DMS114 treated with DMSO at 0.1 percent for 48 hours (cell line): ENCODE results near the gene HOXA2.

Experiments used
- DNase-seq: peaks from one replicate; lab custom pipeline; 2025; ENCODE audit not compliant: unreplicated experiment; lab: John Stamatoyannopoulos, UW

The HOXA2 gene

GRCh38 chr7:27126596-27127327 is 24.3 kb upstream of the HOXA2 start:
- DNase-seq, result no peak

- no peak for DNase-seq
These were observed 23.5 kb upstream of the HOXA2 start for GRCh38 chr7:27125986-27126394.

GRCh38 chr7:27124902-27125689 is 22.6 kb upstream of the HOXA2 start:
- DNase-seq, result no peak

- DNase-seq, result no peak
These were observed 21.8 kb upstream of the HOXA2 start for GRCh38 chr7:27124096-27124901.

- DNase-seq, result no peak
These were observed 21.1 kb upstream of the HOXA2 start for GRCh38 chr7:27123477-27124053.

- DNase-seq, result no peak
These were observed 20.6 kb upstream of the HOXA2 start for GRCh38 chr7:27123007-27123476.

- no peak for DNase-seq
These were observed 19.8 kb upstream of the HOXA2 start for GRCh38 chr7:27122077-27122910.

- no peak for DNase-seq
These were observed 19.2 kb upstream of the HOXA2 start for GRCh38 chr7:27121684-27122076.

- no peak for DNase-seq
These were observed 17.0 kb upstream of the HOXA2 start for GRCh38 chr7:27119412-27119911.

- no peak for DNase-seq
These were observed 16.1 kb upstream of the HOXA2 start for GRCh38 chr7:27118580-27118979.

GRCh38 chr7:27117887-27118491 is 15.5 kb upstream of the HOXA2 start:
- no peak for DNase-seq

GRCh38 chr7:27116962-27117886 is 14.7 kb upstream of the HOXA2 start:
- no peak for DNase-seq

- no peak for DNase-seq
These were observed 13.8 kb upstream of the HOXA2 start for GRCh38 chr7:27116031-27116961.

- no peak for DNase-seq
These were observed 12.9 kb upstream of the HOXA2 start for GRCh38 chr7:27115221-27116026.

GRCh38 chr7:27114881-27115220 is 12.4 kb upstream of the HOXA2 start:
- DNase-seq, result no peak

- no peak for DNase-seq
These were observed 11.7 kb upstream of the HOXA2 start for GRCh38 chr7:27113991-27114769.
